ENCODE data around the gene ACAT1.

GRCh38 chr11:108101090-108101775 is 20.1 kb upstream of the ACAT1 start:
- TF ChIP-seq ZNF248 (tag by site-specific recombination; IDR thresholded peaks at IDR 0.05), result no peak
- TF ChIP-seq ZNF274 (IDR thresholded peaks at IDR 0.05; ENCODE audit: low read length), result no peak
- no peak for TF ChIP-seq ZNF274 (tag by site-specific recombination; IDR thresholded peaks at IDR 0.05; ENCODE audit: borderline replicate concordance)
- TF ChIP-seq CTCF (tag by site-specific recombination; IDR thresholded peaks at IDR 0.05), result no peak
- no peak for TF ChIP-seq ZNF398 (tag by site-specific recombination; IDR thresholded peaks at IDR 0.05)
- TF ChIP-seq PRDM10 (tag by site-specific recombination; IDR thresholded peaks at IDR 0.05), result no peak
- TF ChIP-seq ZNF426 (tag by site-specific recombination; IDR thresholded peaks at IDR 0.05), result no peak
- TF ChIP-seq ZEB2 (tag by site-specific recombination; IDR thresholded peaks at IDR 0.05), result no peak
- TF ChIP-seq KLF16 (tag by site-specific recombination; IDR thresholded peaks at IDR 0.05), result no peak
- TF ChIP-seq ZNF354C (tag by site-specific recombination; IDR thresholded peaks at IDR 0.05; ENCODE audit: borderline replicate concordance, low read depth), result no peak
- no peak for TF ChIP-seq KLF7 (tag by site-specific recombination; IDR thresholded peaks at IDR 0.05; ENCODE audit: borderline replicate concordance)
- TF ChIP-seq ZNF324 (tag by site-specific recombination; IDR thresholded peaks at IDR 0.05), result no peak
- no peak for TF ChIP-seq KLF9 (tag by site-specific recombination; IDR thresholded peaks at IDR 0.05; ENCODE audit: low read depth)
- no peak for TF ChIP-seq YY1 (tag by site-specific recombination; IDR thresholded peaks at IDR 0.05)

Data from HEK293 (cell line).